Cardiac fibroblast (primary cell): ENCODE measurements around the gene CCL14.

Experiments used
- DNase-seq, 2 donors: peaks; one replicate each; pipeline versions ENCODE4 v3.0.0 to v3.0.0-alpha.2; 2010; ENCODE audit warnings: low read depth in 2 of 2
- H3K4me3 ChIP-seq, 2 donors: replicated peaks in 1 of 2; 1 replicate in 1 of 2; 2 replicates in 1 of 2; pipeline ENCODE4 v1.5.1; 2011; ENCODE audit warnings: low read depth in 2 of 2, low read length in 2 of 2, mild to moderate bottlenecking in 2 of 2, moderate library complexity in 1 of 2
- CTCF ChIP-seq: IDR thresholded peaks from one replicate; pipeline ENCODE4 v1.5.1; 2011; ENCODE audit warnings: low read depth, mild to moderate bottlenecking, low read length, inconsistent platforms

Gene CCL14

GRCh38 chr17:35969558-35970380 lies 16.8 kb downstream of the CCL14 start:
- no peak overlapping the region for H3K4me3 ChIP-seq
- peak; percentile 72 for TF ChIP-seq CTCF
- peak; percentile 85 to 87 for DNase-seq

- no peak overlapping the region for H3K4me3 ChIP-seq
- TF ChIP-seq CTCF, result no peak
- no peak for DNase-seq
Measured at GRCh38 chr17:35968520-35969054, 17.9 kb downstream of the CCL14 start.

GRCh38 chr17:35965272-35965671 lies 21.3 kb downstream of the CCL14 start:
- DNase-seq, result no peak
- no peak for TF ChIP-seq CTCF
- no peak overlapping the region for H3K4me3 ChIP-seq

GRCh38 chr17:35963663-35964062 lies 22.9 kb downstream of the CCL14 start:
- no peak for DNase-seq
- TF ChIP-seq CTCF, result no peak
- H3K4me3 ChIP-seq, result no peak overlapping the region

- DNase-seq, result no peak
- H3K4me3 ChIP-seq, result no peak overlapping the region
- TF ChIP-seq CTCF, result no peak
Measured at GRCh38 chr17:35953720-35954119, 32.8 kb downstream of the CCL14 start.

GRCh38 chr17:35949401-35949800 lies 37.1 kb downstream of the CCL14 start:
- H3K4me3 ChIP-seq, result no peak overlapping the region
- peak in 1 of 2 donors; percentile 16 for DNase-seq
- no peak for TF ChIP-seq CTCF
